Pancreas (tissue), 10 donors: ENCODE measurements around the gene BCL2L13. TPM values are rescaled to one million over a fixed set of nuclear protein-coding genes. Genes with fewer than 3 reads are reported as not detected.

Experiments
- ATAC-seq, 4 donors: fragments of 200-7000 bp; cut with Tn5 transposase; one replicate each; pipeline versions ENCODE4 v1.8.0 to v1.9.1; 2020; ENCODE audit warnings: mild to moderate bottlenecking in 4 of 4, moderate library complexity in 4 of 4
- DNase-seq, 6 donors: peaks; one replicate each; pipeline ENCODE4 v3.0.0-alpha.2; 2020
- FAIRE-seq: peaks from 2 replicates; lab custom pipeline; 2012; peaks lifted over from hg19 to GRCh38; lab: Jason Lieb, UNC
- H3K27ac ChIP-seq, 4 donors: fragments of 200-600 bp; sonication (generic); 1 replicate in 3 of 4; 2 replicates in 1 of 4; pipeline versions ENCODE4 v1.5.0 to v1.8.0; 2020
- H3K27me3 ChIP-seq, 4 donors: fragments of 200-600 bp; one replicate each; pipeline ENCODE4 v1.8.0; 2021
- H3K36me3 ChIP-seq, 3 donors: fragments of 200-600 bp; sonication (generic) in 1 of 3; one replicate each; pipeline versions ENCODE4 v1.5.0 to v1.8.0; 2020 to 2021
- H3K4me1 ChIP-seq, 3 donors: fragments of 200-600 bp; one replicate each; pipeline ENCODE4 v1.8.0; 2021
- H3K4me3 ChIP-seq, 4 donors: fragments of 200-600 bp; sonication (generic) in 2 of 4; one replicate each; pipeline versions ENCODE4 v1.5.0 to v1.8.0; 2020 to 2021
- H3K9me3 ChIP-seq, 4 donors: fragments of 200-600 bp; one replicate each; pipeline ENCODE4 v1.8.0; 2021
- CTCF ChIP-seq, 4 donors: fragments of 200-600 bp; sonication (generic) in 3 of 4; IDR thresholded peaks; one replicate each; pipeline versions ENCODE4 v1.5.0 to v1.8.0; 2021; ENCODE audit warnings: antibody characterized with exemption in 4 of 4
- WGBS, 2 donors: extraction: QIAGEN DNeasy Blood & Tissue Kit; methylation state at CpG; one replicate each; pipeline ENCODE4 v1.1.7; 2013; 5-methylcytosine and 5-hydroxymethylcytosine counted together
- intact Hi-C, 3 donors: fragments of 100-400 bp; cut with DNase I; formaldehyde crosslinking; loops; one replicate each; pipeline versions ENCODE4 v1.11.1 to v1.14.2; 2022
- microRNA-seq, 2 donors: library from miRNA; unstranded; fragments of <30 nt; microRNA quantifications; one replicate each; pipeline versions ENCODE4 to v1.1.0, GENCODE V29; 2019 to 2020
- polyA plus RNA-seq, 2 donors: library from polyadenylated mRNA; stranded (reverse); fragments of 200-250 nt; gene quantifications; one replicate each; pipeline ENCODE4 v1.2.3, GENCODE V29; 2013
- total RNA-seq, 6 donors: library from RNA; stranded (reverse); fragmentation: NEBNext Ultra II Directional in 4 of 6; extraction: Animal tissue kit (Norgen Biotek cat#: 25700) in 4 of 6; gene quantifications; one replicate each; pipeline versions ENCODE4 v1.2.1 to v1.2.4, GENCODE V29; 2021 to 2023
- donor health status: healthy with polysubstance abuse.
- donor health status: DM: no; HTN: no; CAD: no; lungs with moderate emphysema.
- donor health status: DM: no; HTN: no; CAD: no.
- donor health status: control.
- donor health status: control.
- donor health status: Bipolar disorder and iron deficiency.
- donor health status: DM: yes; HTN: yes; CAD: no.
- donor health status: DM: no; HTN: no; CAD: no.
- donor health status: DM: no; HTN: no; CAD: no.
- donor health status: DM: yes; HTN: yes; CAD: no.

BCL2L13 gene
- total and polyA plus RNA-seq, 8 donors: 11.7 to 30.9 (median 25.3) TPM

GRCh38 chr22:17777717-17778044 lies 139.1 kb downstream of the BCL2L13 start:
- Histone ChIP-seq H3K9me3 (no peaks in the 10 kb centered on the region), H3K36me3 (no peaks in the 10 kb centered on the region), H3K27me3 (no peaks in the 10 kb centered on the region), H3K27ac (peak overlapping the region in 2 of 4 donors; percentile 48 to 62), H3K4me3 (peak overlapping the region in 1 of 4 donors; percentile 28), H3K4me1 (peaks cover 3 to 7% (median 6%) of the 10 kb centered on the region in 3 donors)
- TF ChIP-seq CTCF (IDR thresholded peaks at IDR 0.05): no peak
- 48 to 71% methylated on average over 6 of the region's 6 CpGs for WGBS, 2 donors
- ATAC-seq (no peak), DNase-seq (no peak), FAIRE-seq (no peak)
- intact Hi-C loops: no loop called here

GRCh38 chr22:17778412-17778976 lies 139.9 kb downstream of the BCL2L13 start:
- no peak for TF ChIP-seq CTCF (IDR thresholded peaks at IDR 0.05)
- Histone ChIP-seq H3K4me1 (peaks cover 0 to 1% (median under 1%) of the 10 kb centered on the region in 3 donors), H3K36me3 (no peaks in the 10 kb centered on the region), H3K4me3 (no peak overlapping the region), H3K27ac (no peak overlapping the region), H3K27me3 (no peaks in the 10 kb centered on the region), H3K9me3 (no peaks in the 10 kb centered on the region)
- intact Hi-C loops: no loop called here
- DNase-seq: no peak
- no peak for FAIRE-seq
- no peak for ATAC-seq
- 83 to 93% methylated on average over 23 of the region's 23 CpGs for WGBS, 2 donors

GRCh38 chr22:17779286-17780115 lies 140.9 kb downstream of the BCL2L13 start:
- Histone ChIP-seq H3K4me3 (no peak overlapping the region), H3K4me1 (no peaks in the 10 kb centered on the region), H3K27ac (no peak overlapping the region), H3K36me3 (no peaks in the 10 kb centered on the region), H3K27me3 (no peaks in the 10 kb centered on the region), H3K9me3 (no peaks in the 10 kb centered on the region)
- DNase-seq: no peak
- 60 to 70% methylated on average over 27 of the region's 27 CpGs for WGBS, 2 donors
- FAIRE-seq: no peak
- TF ChIP-seq CTCF (IDR thresholded peaks at IDR 0.05): no peak
- intact Hi-C loops: no loop called here
- no peak for ATAC-seq

- H3K4me1 ChIP-seq: no peaks in the 10 kb centered on the region
- DNase-seq (no peak), ATAC-seq (no peak), FAIRE-seq (no peak)
- no peaks in the 10 kb centered on the region for H3K27me3 ChIP-seq
- no peak for TF ChIP-seq CTCF (IDR thresholded peaks at IDR 0.05)
- no peak overlapping the region for H3K27ac ChIP-seq
- no peaks in the 10 kb centered on the region for H3K36me3 ChIP-seq
- no peaks in the 10 kb centered on the region for H3K9me3 ChIP-seq
- WGBS, 2 donors: 75 to 76% methylated on average over 19 of the region's 19 CpGs
- intact Hi-C loops: no loop called here
- no peak overlapping the region for H3K4me3 ChIP-seq
These were observed 141.7 kb downstream of the BCL2L13 start for GRCh38 chr22:17780116-17780740.

Small RNA genes lying within 50 kb of the gene (microRNA-seq; reads per million reads assigned to microRNA genes)
- 0 reads per million in 2 donors for gene MIR3198-1

Other genes starting within 250 kb of the BCL2L13 start
- under 1 TPM in 5 of 6 donors, not detected in 1; 0.09 to 0.69 (median 0.22) TPM for gene SLC25A18, start 75.3 kb upstream of the BCL2L13 start, total RNA-seq
- gene SLC25A18, start 75.3 kb upstream of the BCL2L13 start, polyA plus RNA-seq: 1 to 10 TPM; 1.2 to 1.7 TPM
- gene ATP6V1E1, start 10.0 kb upstream of the BCL2L13 start, total RNA-seq: 10 to 100 TPM; 19.2 to 46.9 (median 30.5) TPM
- 10 to 100 TPM; 29.0 to 78.9 TPM for gene ATP6V1E1, start 10.0 kb upstream of the BCL2L13 start, polyA plus RNA-seq
- 10 to 100 TPM in 1 of 6 donors, 1 to 10 TPM in 5; 3.2 to 15.7 (median 6.6) TPM for gene BID, start 135.7 kb downstream of the BCL2L13 start, total RNA-seq
- gene BID, start 135.7 kb downstream of the BCL2L13 start, polyA plus RNA-seq: 10 to 100 TPM in 1 of 2 donors, 1 to 10 TPM in 1; 8.2 to 10.2 TPM